A549 (cell line): Measurements from ENCODE around the gene ZFYVE19.

Experiments
- CBX2 ChIP-seq: fragments of 200-600 bp; sonication (generic); IDR thresholded peaks from 2 replicates; pipeline ENCODE4 v1.6.1; 2016; ENCODE audit warnings: low read depth, mild to moderate bottlenecking, borderline replicate concordance
- MYC ChIP-seq: IDR thresholded peaks from 2 replicates; pipeline ENCODE4 v1.6.1; 2012; ENCODE audit warnings: mild to moderate bottlenecking, inconsistent platforms, low read length, improper control_type of control experiment, borderline replicate concordance
- POLR2A ChIP-seq: IDR thresholded peaks from 2 replicates; pipeline ENCODE4 v1.6.1; 2012; ENCODE audit warnings: mild to moderate bottlenecking, low read length
- POLR2AphosphoS2 ChIP-seq: conservative IDR thresholded peaks from 2 replicates; pipeline ENCODE4 v1.6.1; 2012; ENCODE audit warnings: low read length, improper control_type of control experiment, inconsistent platforms
- TF ChIP-seq, protein P1 (sequence below): fragments of >200 bp; sonication (Bioruptor Twin); formaldehyde crosslinking; IDR thresholded peaks from 3 replicates; pipeline ENCODE4 v1.5.1; 2016
- TF ChIP-seq, protein P2 (sequence below): IDR thresholded peaks from 2 replicates; pipeline ENCODE4 v1.6.1; 2012

DNA sequence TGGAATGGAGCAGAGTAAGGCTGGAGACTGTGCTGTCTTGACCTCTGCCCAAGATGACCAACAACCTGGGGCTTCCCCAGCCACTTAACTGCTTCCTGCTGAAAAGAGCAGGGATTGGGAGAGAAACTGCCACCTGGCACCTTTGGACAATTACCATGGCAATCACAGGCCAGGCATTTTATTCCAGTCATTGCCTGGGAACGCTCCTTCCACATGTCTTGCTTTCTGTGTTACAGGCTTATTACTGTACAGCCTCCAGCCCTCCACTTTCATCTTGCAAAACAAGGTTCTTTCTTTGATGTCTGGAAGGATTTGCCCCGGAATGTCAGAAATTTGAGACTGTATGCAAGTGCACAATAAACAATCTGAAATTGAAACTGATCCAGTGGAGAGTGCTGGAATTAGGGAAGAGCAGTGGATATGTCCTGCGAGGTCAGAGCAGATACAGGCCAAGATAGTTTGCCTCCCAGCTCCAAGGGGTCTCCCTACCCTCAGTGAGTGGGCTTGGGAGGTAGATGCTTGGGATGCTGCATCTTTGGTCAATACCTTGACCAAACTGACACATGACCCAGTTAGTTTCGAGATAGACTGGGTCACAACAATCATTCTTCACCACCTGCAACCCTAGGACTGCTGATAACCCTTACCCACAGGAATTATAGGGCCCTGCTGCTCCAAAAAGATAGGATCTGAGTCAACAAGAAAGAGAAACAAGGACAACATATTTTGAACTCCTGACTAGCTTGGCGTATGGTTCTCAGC is 19.0 kb downstream of the ZFYVE19 start:
- TF ChIP-seq, protein P1, sequence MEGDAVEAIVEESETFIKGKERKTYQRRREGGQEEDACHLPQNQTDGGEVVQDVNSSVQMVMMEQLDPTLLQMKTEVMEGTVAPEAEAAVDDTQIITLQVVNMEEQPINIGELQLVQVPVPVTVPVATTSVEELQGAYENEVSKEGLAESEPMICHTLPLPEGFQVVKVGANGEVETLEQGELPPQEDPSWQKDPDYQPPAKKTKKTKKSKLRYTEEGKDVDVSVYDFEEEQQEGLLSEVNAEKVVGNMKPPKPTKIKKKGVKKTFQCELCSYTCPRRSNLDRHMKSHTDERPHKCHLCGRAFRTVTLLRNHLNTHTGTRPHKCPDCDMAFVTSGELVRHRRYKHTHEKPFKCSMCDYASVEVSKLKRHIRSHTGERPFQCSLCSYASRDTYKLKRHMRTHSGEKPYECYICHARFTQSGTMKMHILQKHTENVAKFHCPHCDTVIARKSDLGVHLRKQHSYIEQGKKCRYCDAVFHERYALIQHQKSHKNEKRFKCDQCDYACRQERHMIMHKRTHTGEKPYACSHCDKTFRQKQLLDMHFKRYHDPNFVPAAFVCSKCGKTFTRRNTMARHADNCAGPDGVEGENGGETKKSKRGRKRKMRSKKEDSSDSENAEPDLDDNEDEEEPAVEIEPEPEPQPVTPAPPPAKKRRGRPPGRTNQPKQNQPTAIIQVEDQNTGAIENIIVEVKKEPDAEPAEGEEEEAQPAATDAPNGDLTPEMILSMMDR = no peak
- TF ChIP-seq MYC (no peak), CBX2 (no peak), POLR2AphosphoS2 (no peak), POLR2A (no peak)
- TF ChIP-seq, protein P2, sequence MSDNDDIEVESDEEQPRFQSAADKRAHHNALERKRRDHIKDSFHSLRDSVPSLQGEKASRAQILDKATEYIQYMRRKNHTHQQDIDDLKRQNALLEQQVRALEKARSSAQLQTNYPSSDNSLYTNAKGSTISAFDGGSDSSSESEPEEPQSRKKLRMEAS = no peak
